HCT116 (cell line): Measurements from ENCODE around the gene FTO. TPM values are rescaled to one million over a fixed set of nuclear protein-coding genes. Genes with fewer than 3 reads are reported as not detected.

Experiments
- ATAC-seq: fragments of 200-7000 bp; cut with Tn5 transposase; 2 replicates; pipeline ENCODE4 v1.9.1; 2020; ENCODE audit warnings: mild to moderate bottlenecking, moderate library complexity
- BruUV-seq: library from RNA; stranded (reverse); fragments of 400-500 nt; replicated peaks from 2 replicates; lab custom pipeline; 2021; lab: Mats Ljungman, UMichigan
- CTCF ChIA-PET: fragments of 300-600 bp; sonication (Branson Sonifier 250); formaldehyde crosslinking; loops from one replicate; lab custom pipeline; 2021; ENCODE audit warnings: antibody characterized with exemption; lab: Charles Lee
- POLR2A ChIA-PET: fragments of 300-600, 350-600 bp; sonication (Branson Sonifier 250); formaldehyde crosslinking; loops from one replicate; lab custom pipeline; 2021; ENCODE audit warnings: antibody characterized with exemption; lab: Charles Lee
- RAD21 ChIA-PET, 2 experiments: fragments of 300-600 bp; sonication (Branson Sonifier 250); formaldehyde crosslinking; loops; one replicate each; lab custom pipeline; 2023; ENCODE audit warnings: low total read pairs in 2 of 2; ENCODE audit not compliant: uncharacterized antibody in 2 of 2, unreplicated experiment in 2 of 2, low non-redundant PET in 1 of 2; lab: Charles Lee
- DNase-seq: peaks from one replicate; pipeline ENCODE4 v3.0.0-alpha.2; 2010; ENCODE audit warnings: low read depth, low spot score
- H2AFZ ChIP-seq: fragments of 200-600 bp; shearing (Covaris generic), sonication (generic); 2 replicates; pipeline ENCODE4 v1.6.1; 2017; ENCODE audit warnings: low read depth, mixed run types, mixed read lengths, antibody characterized with exemption, low read length; ENCODE audit not compliant: poor library complexity, severe bottlenecking
- H3K27ac ChIP-seq: 2 replicates; pipeline ENCODE4 v1.5.1; 2012; ENCODE audit warnings: low read depth, low read length
- H3K27me3 ChIP-seq: fragments of 200-600 bp; sonication (generic); 2 replicates; pipeline ENCODE4 v1.6.1; 2016; ENCODE audit warnings: mixed run types, low read length, mixed read lengths; ENCODE audit not compliant: insufficient read depth
- H3K36me3 ChIP-seq, 2 experiments: fragments of 200-500 bp in 1 of 2; fragments of 200-600 bp in 1 of 2; sonication (Bioruptor generic) in 1 of 2; sonication (generic) in 1 of 2; 2 replicates each; pipeline versions ENCODE4 v1.5.1 to v1.6.1; 2014 to 2016; ENCODE audit warnings: low read length in 2 of 2, inconsistent platforms in 1 of 2, mixed read lengths in 1 of 2, mixed run types in 1 of 2; ENCODE audit not compliant: insufficient read depth in 2 of 2, control insufficient read depth in 1 of 2
- H3K4me1 ChIP-seq, 2 experiments: fragments of 200-600 bp in 1 of 2; sonication (generic) in 1 of 2; 2 replicates each; pipeline versions ENCODE4 v1.5.1 to v1.6.1; 2012 to 2017; ENCODE audit warnings: low read length in 2 of 2, inconsistent platforms in 1 of 2, mild to moderate bottlenecking in 1 of 2, mixed read lengths in 1 of 2, mixed run types in 1 of 2, moderate library complexity in 1 of 2; ENCODE audit not compliant: insufficient read depth in 2 of 2, control insufficient read depth in 1 of 2
- H3K4me2 ChIP-seq: fragments of 200-600 bp; sonication (generic); 2 replicates; pipeline ENCODE4 v1.6.1; 2017; ENCODE audit warnings: mixed run types, low read length, mixed read lengths
- H3K4me3 ChIP-seq, 2 experiments: fragments of 200-600 bp in 1 of 2; sonication (generic) in 1 of 2; replicated peaks in 1 of 2; 2 replicates each; pipeline ENCODE4 v1.5.1; 2011 to 2016; ENCODE audit warnings: low read length in 2 of 2, control low read depth in 1 of 2, low read depth in 1 of 2, mild to moderate bottlenecking in 1 of 2, mixed read lengths in 1 of 2, mixed run types in 1 of 2
- H3K79me2 ChIP-seq: fragments of 200-600 bp; sonication (generic); 2 replicates; pipeline ENCODE4 v1.6.1; 2017; ENCODE audit warnings: mild to moderate bottlenecking, mixed run types, low read length, moderate library complexity, mixed read lengths; ENCODE audit not compliant: insufficient read depth
- H3K9ac ChIP-seq: fragments of 200-600 bp; sonication (generic); 2 replicates; pipeline ENCODE4 v1.6.1; 2016; ENCODE audit warnings: low read length, mixed read lengths
- H3K9me2 ChIP-seq: fragments of 200-600 bp; sonication (generic), shearing (Covaris generic); 2 replicates; pipeline ENCODE4 v1.6.1; 2017; ENCODE audit warnings: mixed run types, mild to moderate bottlenecking, moderate library complexity; ENCODE audit not compliant: insufficient read depth
- H3K9me3 ChIP-seq, 2 experiments: fragments of 200-500 bp in 1 of 2; fragments of 200-600 bp in 1 of 2; sonication (Bioruptor generic) in 1 of 2; sonication (generic) in 1 of 2; 2 replicates each; pipeline ENCODE4 v1.6.1; 2014 to 2017; ENCODE audit warnings: low read length in 2 of 2, mixed read lengths in 2 of 2, inconsistent platforms in 1 of 2, low read depth in 1 of 2, mild to moderate bottlenecking in 1 of 2, mixed run types in 1 of 2, moderate library complexity in 1 of 2; ENCODE audit not compliant: control insufficient read depth in 1 of 2, insufficient read depth in 1 of 2
- H4K20me1 ChIP-seq: fragments of 200-600 bp; sonication (generic), shearing (Covaris generic); 2 replicates; pipeline ENCODE4 v1.6.1; 2017; ENCODE audit warnings: mixed run types, mild to moderate bottlenecking, moderate library complexity; ENCODE audit not compliant: insufficient read depth
- ATF3 ChIP-seq: IDR thresholded peaks from 2 replicates; pipeline ENCODE4 v1.6.1; 2012
- EZH2 ChIP-seq: fragments of 200-600 bp; sonication (generic); IDR thresholded peaks from 2 replicates; pipeline ENCODE4 v1.6.1; 2017; ENCODE audit warnings: antibody characterized with exemption, mixed run types
- EZH2phosphoT487 ChIP-seq: fragments of 200-600 bp; IDR thresholded peaks from 2 replicates; pipeline ENCODE4 v1.6.1; 2018; ENCODE audit warnings: antibody characterized with exemption, borderline replicate concordance
- FOSL1 ChIP-seq: IDR thresholded peaks from 2 replicates; pipeline ENCODE4 v1.6.1; 2012; ENCODE audit warnings: low read depth
- JUND ChIP-seq: IDR thresholded peaks from 2 replicates; pipeline ENCODE4 v1.6.1; 2012
- POLR2A ChIP-seq: IDR thresholded peaks from 2 replicates; pipeline ENCODE4 v1.7.0; 2011; ENCODE audit warnings: borderline replicate concordance; ENCODE audit not compliant: insufficient read depth, insufficient read length; ENCODE audit errors: extremely low read depth
- RAD21 ChIP-seq: IDR thresholded peaks from 2 replicates; pipeline ENCODE4 v1.6.1; 2012; ENCODE audit warnings: low read depth, mild to moderate bottlenecking
- SP1 ChIP-seq: IDR thresholded peaks from 2 replicates; pipeline ENCODE4 v1.6.1; 2012; ENCODE audit warnings: low read depth
- SRF ChIP-seq: IDR thresholded peaks from 2 replicates; pipeline ENCODE4 v1.6.1; 2012; ENCODE audit warnings: low read depth
- TCF7L2 ChIP-seq: IDR thresholded peaks from 2 replicates; pipeline ENCODE4 v1.7.0; 2011; ENCODE audit warnings: borderline replicate concordance, inconsistent platforms; ENCODE audit not compliant: insufficient read depth, insufficient read length; ENCODE audit errors: extremely low read depth
- YY1 ChIP-seq: IDR thresholded peaks from 2 replicates; pipeline ENCODE4 v1.6.1; 2011; ENCODE audit warnings: low read length, low read depth, moderate library complexity, mild to moderate bottlenecking; ENCODE audit not compliant: insufficient replicate concordance; ENCODE audit errors: extremely low read depth
- ZBTB33 ChIP-seq: IDR thresholded peaks from 2 replicates; pipeline ENCODE4 v1.6.1; 2011; ENCODE audit warnings: mild to moderate bottlenecking, low read length, moderate library complexity; ENCODE audit not compliant: insufficient replicate concordance; ENCODE audit errors: extremely low read depth
- ZFX ChIP-seq: fragments of 450-650 bp; IDR thresholded peaks from 2 replicates; pipeline ENCODE4 v1.6.1; 2017
- intact Hi-C: fragments of 100-400 bp; cut with micrococcal nuclease; formaldehyde crosslinking; loops from 2 replicates; pipeline ENCODE4 v1.10.0; 2022
- total RNA-seq: library from RNA; stranded (reverse); gene quantifications from one replicate; pipeline ENCODE4 v1.2.1, GENCODE V29; 2021; ENCODE audit not compliant: unreplicated experiment

Gene FTO
- total RNA-seq, 1 experiment from 2014 or later: 55.2 TPM

- no peak for TF ChIP-seq SRF
- TF ChIP-seq, all 23 proteins: peak for 0
Observed at GRCh38 chr16:54027558-54027957, 323.6 kb downstream of the FTO start (continued).

- no TSS peak for BruUV-seq
Observed at GRCh38 chr16:54027995-54028394, 324.0 kb downstream of the FTO start.

More at GRCh38 chr16:54027995-54028394, 324.0 kb downstream of the FTO start:
- peaks cover 0 to 3% of the 10 kb centered on the region in 2 experiments; a peak in 1 of 4 replicates for H3K9me3 ChIP-seq
- no peak overlapping the region for H3K27ac ChIP-seq
- TF ChIP-seq EZH2 (no peak), ATF3 (no peak), YY1 (no peak), POLR2A (no peak), EZH2phosphoT487 (no peak), ZBTB33 (no peak), TCF7L2 (no peak), RAD21 (no peak), SP1 (no peak), ZFX (no peak), FOSL1 (no peak), SRF (no peak), JUND (no peak)
- no peaks in the 10 kb centered on the region for H3K9me2 ChIP-seq
- no peak overlapping the region for H3K4me3 ChIP-seq
- no peak overlapping the region for H3K9ac ChIP-seq
- H2AFZ ChIP-seq: no peak overlapping the region
- RAD21 ChIA-PET: no interaction called here
- H3K4me1 ChIP-seq: peaks cover 0 to 19% of the 10 kb centered on the region in 2 experiments; a peak in 2 of 4 replicates
- CTCF ChIA-PET: no interaction called here
- DNase-seq (no peak), ATAC-seq (no peak)
- H3K27me3 ChIP-seq: no peaks in the 10 kb centered on the region
- no peak overlapping the region for H3K4me2 ChIP-seq
- POLR2A ChIA-PET: no interaction called here
- intact Hi-C loops: no loop called here
- no peaks in the 10 kb centered on the region for H3K79me2 ChIP-seq
- H3K36me3 ChIP-seq: no peaks in the 10 kb centered on the region
- H4K20me1 ChIP-seq: no peaks in the 10 kb centered on the region
